ENCODE measurements around the gene TESK2. TPM values are rescaled to one million over a fixed set of nuclear protein-coding genes. Genes with fewer than 3 reads are reported as not detected.

Gene TESK2
- total RNA-seq, 1 experiment from 2014 or later, result 1.5 TPM

DNA sequence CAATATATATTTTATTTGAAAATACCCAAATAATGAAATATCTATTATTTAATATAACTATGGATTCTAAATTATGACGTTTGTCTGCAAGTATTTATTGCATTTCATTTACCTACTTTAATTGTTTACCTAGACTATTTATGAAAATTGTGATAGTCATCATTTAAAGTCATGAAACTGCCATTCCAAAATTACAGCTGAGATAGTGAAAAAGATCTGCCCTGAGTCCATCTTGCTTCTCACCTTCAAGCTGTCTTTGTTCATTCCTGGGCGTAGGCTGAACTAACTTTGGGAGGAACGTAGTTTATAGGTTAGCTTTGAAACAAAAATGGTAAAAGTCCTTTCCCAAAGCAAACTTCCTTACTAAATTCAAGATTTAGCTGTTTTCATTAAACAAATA is 176.7 kb downstream of the TESK2 start:
- no peaks in the 10 kb centered on the region for H3K36me3 ChIP-seq (ENCODE audit: insufficient read depth, low read length)
- no peak overlapping the region for H3K9ac ChIP-seq (ENCODE audit: low read length)
- no peak overlapping the region for H3K4me2 ChIP-seq (ENCODE audit: low read depth, low read length, poor library complexity, severe bottlenecking)
- no peaks in the 10 kb centered on the region for H3K4me1 ChIP-seq (ENCODE audit: low read length)
- no peak overlapping the region for H3K4me3 ChIP-seq (ENCODE audit: low read length)
- no peaks in the 10 kb centered on the region for H3K79me2 ChIP-seq (ENCODE audit: low read length)
- no peak overlapping the region for H3K27ac ChIP-seq (ENCODE audit: low read length)
- no peaks in the 10 kb centered on the region for H3K27me3 ChIP-seq (ENCODE audit: low read length)
- H3K9me3 ChIP-seq (ENCODE audit: low read length), result no peaks in the 10 kb centered on the region
- no peaks in the 10 kb centered on the region for H4K20me1 ChIP-seq (ENCODE audit: insufficient read depth, low read depth, low read length)
- no peak overlapping the region for H2AFZ ChIP-seq (ENCODE audit: low read length)
- no peaks in the 10 kb centered on the region for H3K9me2 ChIP-seq (replicated peaks; ENCODE audit: insufficient read depth, low read length)
- DNase-seq, result no peak

GRCh38 chr1:45306905-45307304 is 184.1 kb downstream of the TESK2 start:
- no peak overlapping the region for H3K27ac ChIP-seq (ENCODE audit: low read length)

GRCh38 chr1:45306319-45306718 is 184.6 kb downstream of the TESK2 start:
- Histone ChIP-seq H3K9ac (ENCODE audit: low read length) (no peak overlapping the region), H3K27me3 (ENCODE audit: low read length) (no peaks in the 10 kb centered on the region), H3K4me3 (ENCODE audit: low read length) (no peak overlapping the region), H4K20me1 (ENCODE audit: insufficient read depth, low read depth, low read length) (no peaks in the 10 kb centered on the region), H3K4me1 (ENCODE audit: low read length) (peaks cover 31% of the 10 kb centered on the region), H2AFZ (ENCODE audit: low read length) (no peak overlapping the region; the same call in 1 of the 2 replicates), H3K9me2 (replicated peaks; ENCODE audit: insufficient read depth, low read length) (no peaks in the 10 kb centered on the region), H3K36me3 (ENCODE audit: insufficient read depth, low read length) (no peaks in the 10 kb centered on the region), H3K79me2 (ENCODE audit: low read length) (no peaks in the 10 kb centered on the region), H3K27ac (ENCODE audit: low read length) (no peak overlapping the region), H3K9me3 (ENCODE audit: low read length) (no peaks in the 10 kb centered on the region), H3K4me2 (ENCODE audit: low read depth, low read length, poor library complexity, severe bottlenecking) (no peak overlapping the region)
- DNase-seq, result no peak

More at GRCh38 chr1:45306905-45307304, 184.1 kb downstream of the TESK2 start:
- H3K36me3 ChIP-seq (ENCODE audit: insufficient read depth, low read length), result no peaks in the 10 kb centered on the region
- no peak overlapping the region for H3K4me3 ChIP-seq (ENCODE audit: low read length)
- no peaks in the 10 kb centered on the region for H3K9me3 ChIP-seq (ENCODE audit: low read length)
- no peaks in the 10 kb centered on the region for H4K20me1 ChIP-seq (ENCODE audit: insufficient read depth, low read depth, low read length)
- H3K9ac ChIP-seq (ENCODE audit: low read length), result no peak overlapping the region
- no peaks in the 10 kb centered on the region for H3K27me3 ChIP-seq (ENCODE audit: low read length)
- H3K79me2 ChIP-seq (ENCODE audit: low read length), result no peaks in the 10 kb centered on the region
- no peak for DNase-seq
- H2AFZ ChIP-seq (ENCODE audit: low read length), result no peak overlapping the region
- H3K4me1 ChIP-seq (ENCODE audit: low read length), result peaks cover 28% of the 10 kb centered on the region
- no peaks in the 10 kb centered on the region for H3K9me2 ChIP-seq (replicated peaks; ENCODE audit: insufficient read depth, low read length)
- no peak overlapping the region for H3K4me2 ChIP-seq (ENCODE audit: low read depth, low read length, poor library complexity, severe bottlenecking)

DNA sequence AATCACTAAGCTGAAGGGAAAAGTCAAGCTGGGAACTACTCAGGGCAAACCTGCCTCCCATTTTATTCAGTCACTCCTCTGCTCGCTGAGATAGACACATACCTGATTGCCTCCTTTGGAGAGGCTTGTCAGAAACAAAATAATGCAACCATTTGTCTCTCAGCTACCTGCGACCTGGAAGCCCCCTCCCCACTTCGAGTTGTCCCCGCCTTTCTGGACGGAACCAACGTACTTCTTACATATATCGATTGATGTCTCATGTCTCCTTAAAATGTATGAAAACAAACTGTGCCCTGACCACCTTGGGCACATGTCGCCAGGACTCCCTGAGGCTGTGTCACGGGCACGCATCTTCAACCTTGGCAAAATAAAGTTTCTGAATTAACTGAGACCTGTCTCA is 185.7 kb downstream of the TESK2 start:
- H4K20me1 ChIP-seq (ENCODE audit: insufficient read depth, low read depth, low read length), result no peaks in the 10 kb centered on the region
- no peaks in the 10 kb centered on the region for H3K79me2 ChIP-seq (ENCODE audit: low read length)
- H3K27me3 ChIP-seq (ENCODE audit: low read length), result no peaks in the 10 kb centered on the region
- peak overlapping the region; percentile 82; the same call in 1 of the 2 replicates for H3K9ac ChIP-seq (ENCODE audit: low read length)
- no peak for DNase-seq
- H3K9me3 ChIP-seq (ENCODE audit: low read length), result no peaks in the 10 kb centered on the region
- peak overlapping the region; percentile 84 for H3K4me2 ChIP-seq (ENCODE audit: low read depth, low read length, poor library complexity, severe bottlenecking)
- no peaks in the 10 kb centered on the region for H3K36me3 ChIP-seq (ENCODE audit: insufficient read depth, low read length)
- H3K4me1 ChIP-seq (ENCODE audit: low read length), result peaks cover 31% of the 10 kb centered on the region
- H3K4me3 ChIP-seq (ENCODE audit: low read length), result no peak overlapping the region; the same call in 1 of the 2 replicates
- no peak overlapping the region for H2AFZ ChIP-seq (ENCODE audit: low read length)
- no peak overlapping the region for H3K27ac ChIP-seq (ENCODE audit: low read length)
- H3K9me2 ChIP-seq (replicated peaks; ENCODE audit: insufficient read depth, low read length), result no peaks in the 10 kb centered on the region

DNA sequence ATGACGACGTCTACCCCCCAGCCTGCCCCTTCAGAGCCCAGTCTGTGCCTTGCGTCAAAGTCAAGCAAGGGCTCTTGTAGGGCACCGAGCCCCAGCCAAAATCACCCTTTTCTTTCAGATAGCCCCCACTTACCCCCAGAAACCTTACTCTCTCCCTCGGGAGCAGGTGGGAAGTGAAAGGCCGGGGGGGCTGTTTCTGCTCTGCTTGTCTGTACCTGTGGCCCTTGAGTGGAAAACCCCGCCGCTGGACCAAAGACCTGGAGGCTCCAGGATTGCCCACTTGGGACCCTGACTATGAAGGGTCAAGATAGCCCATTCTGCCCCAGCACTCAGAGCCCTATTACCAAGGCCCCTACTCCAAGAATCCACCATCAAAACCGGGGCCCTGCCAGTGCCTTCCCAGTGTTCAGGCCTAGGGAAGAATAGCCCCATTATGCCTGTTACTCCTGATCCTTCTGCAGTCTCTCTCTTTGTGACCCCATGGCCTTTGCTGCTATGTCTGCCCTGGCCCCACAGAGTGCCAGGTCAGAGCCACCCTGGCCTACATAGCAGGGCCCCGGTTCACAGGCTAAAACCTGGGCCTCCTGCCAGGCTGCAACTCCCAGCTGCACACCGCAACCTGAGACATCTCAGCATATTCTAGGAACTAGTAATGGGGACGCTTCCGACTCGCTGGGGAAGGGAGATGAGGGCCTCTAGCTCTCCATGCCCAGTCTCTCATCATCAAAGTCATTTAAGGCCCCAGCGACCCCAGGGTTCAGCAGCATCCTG is 186.5 kb downstream of the TESK2 start:
- H3K27ac ChIP-seq (ENCODE audit: low read length), result peak overlapping the region; percentile 66
- DNase-seq, result peak; percentile 67
- no peaks in the 10 kb centered on the region for H3K79me2 ChIP-seq (ENCODE audit: low read length)
- no peaks in the 10 kb centered on the region for H3K9me2 ChIP-seq (replicated peaks; ENCODE audit: insufficient read depth, low read length)
- H2AFZ ChIP-seq (ENCODE audit: low read length), result peak overlapping the region; percentile 75
- peaks cover 31% of the 10 kb centered on the region for H3K4me1 ChIP-seq (ENCODE audit: low read length)
- H3K4me2 ChIP-seq (ENCODE audit: low read depth, low read length, poor library complexity, severe bottlenecking), result peak overlapping the region; percentile 84
- peak overlapping the region; percentile 82 for H3K9ac ChIP-seq (ENCODE audit: low read length)
- no peaks in the 10 kb centered on the region for H3K36me3 ChIP-seq (ENCODE audit: insufficient read depth, low read length)
- no peaks in the 10 kb centered on the region for H3K9me3 ChIP-seq (ENCODE audit: low read length)
- H3K27me3 ChIP-seq (ENCODE audit: low read length), result no peaks in the 10 kb centered on the region
- H4K20me1 ChIP-seq (ENCODE audit: insufficient read depth, low read depth, low read length), result no peaks in the 10 kb centered on the region
- H3K4me3 ChIP-seq (ENCODE audit: low read length), result peak overlapping the region; percentile 81

GRCh38 chr1:45303520-45304310 is 187.2 kb downstream of the TESK2 start:
- H3K36me3 ChIP-seq (ENCODE audit: insufficient read depth, low read length), result no peaks in the 10 kb centered on the region
- H4K20me1 ChIP-seq (ENCODE audit: insufficient read depth, low read depth, low read length), result no peaks in the 10 kb centered on the region
- peak overlapping the region; percentile 82 for H3K9ac ChIP-seq (ENCODE audit: low read length)
- no peaks in the 10 kb centered on the region for H3K27me3 ChIP-seq (ENCODE audit: low read length)
- peak overlapping the region; percentile 92 for H3K4me2 ChIP-seq (ENCODE audit: low read depth, low read length, poor library complexity, severe bottlenecking)
- no peaks in the 10 kb centered on the region for H3K9me3 ChIP-seq (ENCODE audit: low read length)
- peak overlapping the region; percentile 75 for H2AFZ ChIP-seq (ENCODE audit: low read length)
- H3K4me3 ChIP-seq (ENCODE audit: low read length), result peak overlapping the region; percentile 82
- no peaks in the 10 kb centered on the region for H3K79me2 ChIP-seq (ENCODE audit: low read length)
- DNase-seq, result peak; percentile 99
- no peaks in the 10 kb centered on the region for H3K9me2 ChIP-seq (replicated peaks; ENCODE audit: insufficient read depth, low read length)
- peaks cover 31% of the 10 kb centered on the region for H3K4me1 ChIP-seq (ENCODE audit: low read length)
- H3K27ac ChIP-seq (ENCODE audit: low read length), result peak overlapping the region; percentile 66

DNA sequence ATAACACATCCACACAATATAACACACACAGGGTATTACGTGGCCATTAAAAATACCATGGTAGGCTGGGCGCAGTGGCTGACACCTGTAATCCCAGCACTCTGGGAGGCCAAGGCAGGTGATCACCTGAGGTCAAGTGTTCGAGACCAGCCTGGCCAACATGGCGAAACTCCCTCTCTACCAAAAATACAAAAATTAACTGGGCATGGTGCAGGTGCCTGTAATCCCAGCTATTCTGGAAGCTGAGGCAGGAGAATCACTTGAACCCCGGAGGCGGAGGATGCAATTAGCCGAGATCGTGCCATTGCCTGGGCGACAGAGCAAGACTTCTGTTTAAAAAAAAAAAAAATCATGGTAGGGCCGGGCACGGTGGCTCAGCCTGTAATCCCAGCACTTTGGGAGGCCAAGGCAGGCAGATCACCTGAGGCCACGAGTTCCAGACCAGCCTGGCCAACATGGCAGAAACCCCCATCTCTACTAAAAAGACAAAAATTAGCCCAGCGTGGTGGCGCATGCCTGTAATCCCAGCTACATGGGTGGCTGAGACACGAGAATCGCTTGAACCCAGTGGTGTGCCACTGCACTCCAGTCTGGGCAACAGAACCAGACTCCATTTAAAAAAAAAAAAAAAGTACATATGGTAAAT is 188.3 kb downstream of the TESK2 start:
- Histone ChIP-seq H3K27ac (ENCODE audit: low read length) (no peak overlapping the region), H3K79me2 (ENCODE audit: low read length) (no peaks in the 10 kb centered on the region), H3K9ac (ENCODE audit: low read length) (peak overlapping the region; percentile 81), H2AFZ (ENCODE audit: low read length) (no peak overlapping the region), H3K4me1 (ENCODE audit: low read length) (peaks cover 31% of the 10 kb centered on the region), H3K36me3 (ENCODE audit: insufficient read depth, low read length) (no peaks in the 10 kb centered on the region), H3K9me3 (ENCODE audit: low read length) (no peaks in the 10 kb centered on the region), H3K4me2 (ENCODE audit: low read depth, low read length, poor library complexity, severe bottlenecking) (peak overlapping the region; percentile 92), H3K4me3 (ENCODE audit: low read length) (peak overlapping the region; percentile 82), H3K27me3 (ENCODE audit: low read length) (no peaks in the 10 kb centered on the region), H3K9me2 (replicated peaks; ENCODE audit: insufficient read depth, low read length) (no peaks in the 10 kb centered on the region), H4K20me1 (ENCODE audit: insufficient read depth, low read depth, low read length) (no peaks in the 10 kb centered on the region)
- DNase-seq, result no peak

- Histone ChIP-seq H3K9me3 (ENCODE audit: low read length) (no peaks in the 10 kb centered on the region), H4K20me1 (ENCODE audit: insufficient read depth, low read depth, low read length) (no peaks in the 10 kb centered on the region), H3K4me1 (ENCODE audit: low read length) (peaks cover 23% of the 10 kb centered on the region), H3K79me2 (ENCODE audit: low read length) (no peaks in the 10 kb centered on the region), H2AFZ (ENCODE audit: low read length) (no peak overlapping the region), H3K9ac (ENCODE audit: low read length) (no peak overlapping the region), H3K27ac (ENCODE audit: low read length) (no peak overlapping the region), H3K4me2 (ENCODE audit: low read depth, low read length, poor library complexity, severe bottlenecking) (no peak overlapping the region), H3K9me2 (replicated peaks; ENCODE audit: insufficient read depth, low read length) (no peaks in the 10 kb centered on the region), H3K36me3 (ENCODE audit: insufficient read depth, low read length) (no peaks in the 10 kb centered on the region), H3K27me3 (ENCODE audit: low read length) (no peaks in the 10 kb centered on the region), H3K4me3 (ENCODE audit: low read length) (no peak overlapping the region)
- DNase-seq, result no peak
Measured at GRCh38 chr1:45300669-45300997, 190.3 kb downstream of the TESK2 start.

Data from Karpas-422 (cell line).